ENCODE data around the gene SHROOM3. TPM values are rescaled to one million over a fixed set of nuclear protein-coding genes. Genes with fewer than 3 reads are reported as not detected.

SHROOM3 gene
- total and polyA plus RNA-seq, 2 experiments from 2014 or later, result 11.3 to 73.5 TPM

GRCh38 chr4:76744241-76744921 is 309.4 kb downstream of the SHROOM3 start:
- ATAC-seq (no peak), DNase-seq (ENCODE audit: low spot score) (no peak)
- Mint-ChIP-seq H3K4me1 (peaks cover 22% of the 10 kb centered on the region), H3K36me3 (ENCODE audit: low read depth) (peaks cover 18% of the 10 kb centered on the region), H3K27ac (no peak overlapping the region), H3K27me3 (ENCODE audit: insufficient read depth, low read depth, poor library complexity) (no peaks in the 10 kb centered on the region), H3K9me3 (no peaks in the 10 kb centered on the region), H3K4me3 (no peak overlapping the region)
- H3K4me2 ChIP-seq, result no peak overlapping the region
- no peaks in the 10 kb centered on the region for H3F3A ChIP-seq (replicated peaks; ENCODE audit: low read depth)
- no peaks in the 10 kb centered on the region for H3K9me2 ChIP-seq (ENCODE audit: insufficient read depth)
- H3K36me3 ChIP-seq (ENCODE audit: insufficient read depth), result peaks cover 6% of the 10 kb centered on the region; the same call in 1 of the 2 replicates
- H3K4me3 ChIP-seq, result no peak overlapping the region
- H3K27ac ChIP-seq (ENCODE audit: low read depth), result no peak overlapping the region
- H3K79me2 ChIP-seq (replicated peaks; ENCODE audit: insufficient read depth), result peaks cover 13% of the 10 kb centered on the region; the same call in 1 of the 2 replicates
- no peaks in the 10 kb centered on the region for H3K27me3 ChIP-seq (ENCODE audit: insufficient read depth)
- TF ChIP-seq STAT1 (IDR thresholded peaks at IDR 0.05; ENCODE audit: unreplicated experiment), result no peak
- no peak for TF ChIP-seq CREB1 (CRISPR knock-in tag; IDR thresholded peaks at IDR 0.05; ENCODE audit: low read depth)
- no peak for TF ChIP-seq ZNF114 (CRISPR knock-in tag; IDR thresholded peaks at IDR 0.05)
- TF ChIP-seq ZNF331 (CRISPR knock-in tag; IDR thresholded peaks at IDR 0.05; ENCODE audit: low read depth), result no peak
- no peak for TF ChIP-seq ZNF462 (CRISPR knock-in tag; IDR thresholded peaks at IDR 0.05)
- TF ChIP-seq POLR2AphosphoS5 (IDR thresholded peaks at IDR 0.05; ENCODE audit: low read depth), result no peak
- TF ChIP-seq JUNB (IDR thresholded peaks at IDR 0.05; ENCODE audit: unreplicated experiment), result no peak
- TF ChIP-seq EZH2phosphoT487 (IDR thresholded peaks at IDR 0.05; ENCODE audit: unreplicated experiment), result no peak
- TF ChIP-seq REST (IDR thresholded peaks at IDR 0.05; ENCODE audit: unreplicated experiment), result no peak
- no peak for TF ChIP-seq EZH2 (IDR thresholded peaks at IDR 0.05; ENCODE audit: low read depth, unreplicated experiment)
- no peak for TF ChIP-seq CTCF (conservative IDR thresholded peaks at IDR 0.05; ENCODE audit: low read depth in 2 of 2)
- TF ChIP-seq NANOG (IDR thresholded peaks at IDR 0.05; ENCODE audit: borderline replicate concordance), result no peak
- no peak for TF ChIP-seq ETS1 (IDR thresholded peaks at IDR 0.05)
- no peaks in the 10 kb centered on the region for H3K4me1 ChIP-seq (ENCODE audit: insufficient read depth)
- H2AFZ ChIP-seq, result no peak overlapping the region
- no peaks in the 10 kb centered on the region; the same call in 1 of the 2 replicates for H4K20me1 ChIP-seq (replicated peaks; ENCODE audit: insufficient read depth)

Measured in GM23338 (cell line).